MM.1S (cell line): ENCODE data around the gene PPM1B.

Experiments
- EZH2 ChIP-seq: fragments of 300-600 bp; sonication (generic); optimal IDR thresholded peaks from 2 replicates; pipeline ENCODE3; 2017; ENCODE audit warnings: low read depth, mild to moderate bottlenecking, antibody characterized with exemption, low read length, mixed read lengths
- TF ChIP-seq, protein P1 (sequence below): fragments of 300-600 bp; sonication (generic); IDR thresholded peaks from 2 replicates; pipeline ENCODE4 v1.5.1; 2016; ENCODE audit warnings: antibody characterized with exemption, low read length, mixed read lengths

DNA sequence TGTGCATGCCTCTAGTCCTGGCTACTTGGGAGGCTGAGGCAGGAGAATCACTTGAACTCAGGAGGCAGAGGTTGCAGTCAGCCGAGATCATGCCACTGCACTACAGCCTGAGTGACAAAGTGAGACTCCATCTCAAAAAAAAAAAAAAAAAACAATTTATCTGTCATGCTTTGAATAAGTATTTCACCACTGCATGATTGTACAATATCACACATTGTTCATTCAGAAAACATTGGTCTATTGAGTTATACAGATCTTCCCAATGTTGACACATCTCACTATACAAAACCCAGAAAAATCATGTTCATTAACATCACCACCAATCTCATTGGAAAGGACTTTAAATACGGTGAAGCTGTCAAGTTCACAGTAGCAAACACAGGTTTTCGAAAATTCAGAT, 46.8 kb upstream of the PPM1B start:
- TF ChIP-seq, protein P1, sequence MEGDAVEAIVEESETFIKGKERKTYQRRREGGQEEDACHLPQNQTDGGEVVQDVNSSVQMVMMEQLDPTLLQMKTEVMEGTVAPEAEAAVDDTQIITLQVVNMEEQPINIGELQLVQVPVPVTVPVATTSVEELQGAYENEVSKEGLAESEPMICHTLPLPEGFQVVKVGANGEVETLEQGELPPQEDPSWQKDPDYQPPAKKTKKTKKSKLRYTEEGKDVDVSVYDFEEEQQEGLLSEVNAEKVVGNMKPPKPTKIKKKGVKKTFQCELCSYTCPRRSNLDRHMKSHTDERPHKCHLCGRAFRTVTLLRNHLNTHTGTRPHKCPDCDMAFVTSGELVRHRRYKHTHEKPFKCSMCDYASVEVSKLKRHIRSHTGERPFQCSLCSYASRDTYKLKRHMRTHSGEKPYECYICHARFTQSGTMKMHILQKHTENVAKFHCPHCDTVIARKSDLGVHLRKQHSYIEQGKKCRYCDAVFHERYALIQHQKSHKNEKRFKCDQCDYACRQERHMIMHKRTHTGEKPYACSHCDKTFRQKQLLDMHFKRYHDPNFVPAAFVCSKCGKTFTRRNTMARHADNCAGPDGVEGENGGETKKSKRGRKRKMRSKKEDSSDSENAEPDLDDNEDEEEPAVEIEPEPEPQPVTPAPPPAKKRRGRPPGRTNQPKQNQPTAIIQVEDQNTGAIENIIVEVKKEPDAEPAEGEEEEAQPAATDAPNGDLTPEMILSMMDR, result no peak
- no peak for TF ChIP-seq EZH2
